Sigmoid colon (tissue), 7 donors: ENCODE results near the gene UMPS. TPM values are rescaled to one million over a fixed set of nuclear protein-coding genes. Genes with fewer than 3 reads are reported as not detected.

ENCODE experiments used
- DNase-seq: peaks from one replicate; pipeline ENCODE4 v3.0.0-alpha.2; 2019
- H3K27ac ChIP-seq, 4 donors: fragments of 200-600 bp; sonication (generic); one replicate each; pipeline ENCODE4 v1.5.1; 2016 to 2019; ENCODE audit warnings: mild to moderate bottlenecking in 1 of 4
- H3K27me3 ChIP-seq, 3 donors: fragments of 200-600 bp; sonication (generic); one replicate each; pipeline ENCODE4 v1.5.1; 2019; ENCODE audit warnings: mild to moderate bottlenecking in 1 of 3
- H3K36me3 ChIP-seq, 4 donors: fragments of 200-600 bp; sonication (generic); one replicate each; pipeline ENCODE4 v1.5.1; 2016 to 2019
- H3K4me1 ChIP-seq, 4 donors: fragments of 200-600 bp; sonication (generic); one replicate each; pipeline ENCODE4 v1.5.1; 2017 to 2019
- H3K4me3 ChIP-seq, 4 donors: fragments of 200-600 bp; sonication (generic); one replicate each; pipeline ENCODE4 v1.5.1; 2017 to 2019; ENCODE audit warnings: mild to moderate bottlenecking in 2 of 4, moderate library complexity in 1 of 4
- H3K9me3 ChIP-seq, 4 donors: fragments of 200-600 bp in 3 of 4; sonication (generic) in 3 of 4; one replicate each; pipeline versions ENCODE4 v1.5.1 to v1.6.1; 2013 to 2019
- CTCF ChIP-seq, 4 experiments: fragments of 450-650 bp in 3 of 4; fragments of 200-600 bp in 1 of 4; IDR thresholded peaks; one replicate each; pipeline ENCODE4 v1.5.1; 2016 to 2019; ENCODE audit warnings: antibody characterized with exemption in 4 of 4, mild to moderate bottlenecking in 3 of 4, moderate library complexity in 2 of 4
- EP300 ChIP-seq, 4 donors: sonication (generic); formaldehyde crosslinking; IDR thresholded peaks; one replicate each; pipeline ENCODE4 v1.6.1; 2017; ENCODE audit warnings: antibody characterized with exemption in 4 of 4
- POLR2A ChIP-seq, 2 donors: fragments of 450-650 bp; IDR thresholded peaks; one replicate each; pipeline ENCODE4 v1.6.1; 2016; ENCODE audit warnings: antibody characterized with exemption in 2 of 2, mild to moderate bottlenecking in 2 of 2, moderate library complexity in 2 of 2
- POLR2AphosphoS5 ChIP-seq, 4 donors: sonication (generic); formaldehyde crosslinking; IDR thresholded peaks; one replicate each; pipeline ENCODE4 v1.6.1; 2017; ENCODE audit warnings: antibody characterized with exemption in 4 of 4
- WGBS, 2 donors: extraction: QIAGEN DNeasy Blood & Tissue Kit; methylation state at CpG; one replicate each; pipeline ENCODE4 v1.1.7; 2013; 5-methylcytosine and 5-hydroxymethylcytosine counted together
- intact Hi-C: fragments of 100-400 bp; cut with DNase I; formaldehyde crosslinking; loops from one replicate; pipeline ENCODE4 v1.15.1; 2023
- polyA plus RNA-seq, 3 donors: library from polyadenylated mRNA; stranded (reverse); fragments of 200-250 nt; gene quantifications; one replicate each; pipeline ENCODE4 v1.2.3, GENCODE V29; 2013
- total RNA-seq, 4 donors: library from RNA; depleted of rRNA; stranded (reverse); fragments of >200 nt; gene quantifications; one replicate each; pipeline ENCODE4 v1.1.0, GENCODE V29; 2016
- donor health status: healthy with polysubstance abuse.
- donor health status: Bipolar disorder and iron deficiency.
- donor health status: healthy.

The UMPS gene
- total and polyA plus RNA-seq, 7 donors = 16.7 to 25.1 (median 20.3) TPM

- Histone ChIP-seq H3K27me3 (no peaks in the 10 kb centered on the region), H3K27ac (peak overlapping the region; percentile 75 to 89 (median 80)), H3K4me1 (peaks cover 0 to 93% (median 80%) of the 10 kb centered on the region in 4 donors), H3K4me3 (no peak overlapping the region), H3K36me3 (peaks cover 0 to 6% (median 3%) of the 10 kb centered on the region in 4 donors), H3K9me3 (no peaks in the 10 kb centered on the region)
- 94 to 97% methylated on average over 17 of the region's 17 CpGs for WGBS, 2 donors
- TF ChIP-seq POLR2AphosphoS5 (IDR thresholded peaks at IDR 0.05) = no peak
- no peak for DNase-seq
- intact Hi-C loops = no loop called here
These were observed 43.4 kb downstream of the UMPS start for GRCh38 chr3:124773351-124774326.

- TF ChIP-seq EP300 (IDR thresholded peaks at IDR 0.05) (no peak), POLR2AphosphoS5 (IDR thresholded peaks at IDR 0.05) (peak in 1 of 4 donors; percentile 33)
- peaks cover 0 to 100% (median 87%) of the 10 kb centered on the region in 4 donors for H3K4me1 ChIP-seq
- intact Hi-C loops = no loop called here
- WGBS, 2 donors = 75 to 89% methylated on average over 6 of the region's 6 CpGs
- DNase-seq = no peak
- H3K36me3 ChIP-seq = no peaks in the 10 kb centered on the region
- H3K27me3 ChIP-seq = no peaks in the 10 kb centered on the region
- H3K27ac ChIP-seq = peak overlapping the region; percentile 75 to 89 (median 80)
- H3K4me3 ChIP-seq = no peak overlapping the region
- H3K9me3 ChIP-seq = no peaks in the 10 kb centered on the region
These were observed 44.1 kb downstream of the UMPS start for GRCh38 chr3:124774327-124774718.

GRCh38 chr3:124774841-124775402 is 44.7 kb downstream of the UMPS start:
- TF ChIP-seq POLR2AphosphoS5 (IDR thresholded peaks at IDR 0.05) (no peak), POLR2A (IDR thresholded peaks at IDR 0.05) (no peak), EP300 (IDR thresholded peaks at IDR 0.05) (no peak), CTCF (IDR thresholded peaks at IDR 0.05) (no peak)
- no peak for DNase-seq
- Histone ChIP-seq H3K27me3 (no peaks in the 10 kb centered on the region), H3K4me3 (no peak overlapping the region), H3K36me3 (no peaks in the 10 kb centered on the region), H3K9me3 (no peaks in the 10 kb centered on the region), H3K27ac (peak overlapping the region; percentile 75 to 89 (median 80)), H3K4me1 (peaks cover 0 to 100% (median 90%) of the 10 kb centered on the region in 4 donors)
- WGBS, 2 donors = 83 to 93% methylated on average over 7 of the region's 7 CpGs
- intact Hi-C loops = no loop called here

GRCh38 chr3:124775877-124776276 is 45.6 kb downstream of the UMPS start:
- peaks cover 0 to 100% (median 91%) of the 10 kb centered on the region in 4 donors for H3K4me1 ChIP-seq

GRCh38 chr3:124776856-124777255 is 46.6 kb downstream of the UMPS start:
- Histone ChIP-seq H3K36me3 (no peaks in the 10 kb centered on the region), H3K4me1 (peaks cover 0 to 100% (median 91%) of the 10 kb centered on the region in 4 donors), H3K9me3 (no peaks in the 10 kb centered on the region), H3K4me3 (no peak overlapping the region), H3K27ac (peak overlapping the region in 2 of 4 donors; percentile 91 to 94), H3K27me3 (no peaks in the 10 kb centered on the region)
- TF ChIP-seq POLR2A (IDR thresholded peaks at IDR 0.05) = no peak
- TF ChIP-seq POLR2AphosphoS5 (IDR thresholded peaks at IDR 0.05) = no peak
- no peak for TF ChIP-seq CTCF (IDR thresholded peaks at IDR 0.05)
- no peak for TF ChIP-seq EP300 (IDR thresholded peaks at IDR 0.05)
- intact Hi-C loops = no loop called here
- 78 to 95% methylated on average over 5 of the region's 5 CpGs for WGBS, 2 donors
- no peak for DNase-seq

More at GRCh38 chr3:124775877-124776276, 45.6 kb downstream of the UMPS start:
- no peak for TF ChIP-seq POLR2A (IDR thresholded peaks at IDR 0.05)
- TF ChIP-seq EP300 (IDR thresholded peaks at IDR 0.05) = no peak
- TF ChIP-seq CTCF (IDR thresholded peaks at IDR 0.05) = no peak
- TF ChIP-seq POLR2AphosphoS5 (IDR thresholded peaks at IDR 0.05) = no peak
- intact Hi-C loops = no loop called here
- Histone ChIP-seq H3K27me3 (no peaks in the 10 kb centered on the region), H3K36me3 (no peaks in the 10 kb centered on the region), H3K27ac (peak overlapping the region in 2 of 4 donors; percentile 5 to 89), H3K9me3 (no peaks in the 10 kb centered on the region), H3K4me3 (no peak overlapping the region)
- DNase-seq = no peak
- WGBS, 2 donors = 91 to 94% methylated on average over 9 of the region's 9 CpGs
